Natural killer cell (primary cell): ENCODE data around the gene IL17REL. TPM values are rescaled to one million over a fixed set of nuclear protein-coding genes. Genes with fewer than 3 reads are reported as not detected.

Source experiments
- ATAC-seq, 3 donors: fragments of 150-1000 bp in 2 of 3; fragments of 200-7000 bp in 1 of 3; cut with Tn5 transposase; 1 replicate in 1 of 3; 2 replicates in 2 of 3; pipeline ENCODE4 v1.10.0; 2021; ENCODE audit warnings: mild to moderate bottlenecking in 2 of 3, moderate library complexity in 2 of 3
- DNase-seq, 2 donors: peaks; one replicate each; pipeline versions ENCODE4 v3.0.0 to v3.0.0-alpha.2; 2013 to 2021; ENCODE audit warnings: mixed read lengths in 1 of 2
- H3K27ac ChIP-seq: one replicate; pipeline ENCODE4 v1.5.1; 2013; ENCODE audit warnings: mild to moderate bottlenecking, low read length
- H3K27me3 ChIP-seq: one replicate; pipeline ENCODE4 v1.6.1; 2013; ENCODE audit warnings: low read length; ENCODE audit not compliant: control insufficient read depth, insufficient read depth
- H3K36me3 ChIP-seq: one replicate; pipeline ENCODE4 v1.6.1; 2013; ENCODE audit warnings: low read length; ENCODE audit not compliant: control insufficient read depth, insufficient read depth
- H3K4me1 ChIP-seq: one replicate; pipeline ENCODE4 v1.6.1; 2013; ENCODE audit warnings: low read length; ENCODE audit not compliant: control insufficient read depth, insufficient read depth
- H3K4me3 ChIP-seq: one replicate; pipeline ENCODE4 v1.5.1; 2013; ENCODE audit warnings: low read length
- H3K9me3 ChIP-seq: one replicate; pipeline ENCODE4 v1.6.1; 2013; ENCODE audit warnings: low read length; ENCODE audit not compliant: control insufficient read depth, insufficient read depth
- H3K27ac Mint-ChIP-seq, 2 donors: one replicate each; pipeline ENCODE4 v1.8.0; 2022; ENCODE audit warnings: mild to moderate bottlenecking in 2 of 2, mixed read lengths in 2 of 2, moderate library complexity in 1 of 2
- H3K27me3 Mint-ChIP-seq, 2 donors: one replicate each; pipeline ENCODE4 v1.8.0; 2022; ENCODE audit warnings: low read depth in 2 of 2, mixed read lengths in 2 of 2
- H3K36me3 Mint-ChIP-seq: one replicate; pipeline ENCODE4 v1.8.0; 2022; ENCODE audit warnings: mixed read lengths
- H3K4me1 Mint-ChIP-seq, 2 donors: one replicate each; pipeline ENCODE4 v1.8.0; 2022; ENCODE audit warnings: mixed read lengths in 2 of 2
- H3K4me3 Mint-ChIP-seq: one replicate; pipeline ENCODE4 v1.8.0; 2022; ENCODE audit warnings: mild to moderate bottlenecking, moderate library complexity, mixed read lengths
- H3K9me3 Mint-ChIP-seq, 2 donors: one replicate each; pipeline ENCODE4 v1.8.0; 2022; ENCODE audit warnings: mixed read lengths in 2 of 2
- WGBS: methylation state at CpG from one replicate; pipeline ENCODE4 v1.1.7; 2013; ENCODE audit warnings: missing lambda C conversion rate; ENCODE audit not compliant: insufficient coverage; 5-methylcytosine and 5-hydroxymethylcytosine counted together
- intact Hi-C: fragments of 100-400 bp; cut with micrococcal nuclease; formaldehyde crosslinking; loops from one replicate; pipeline ENCODE4 v1.14.2; 2022
- total RNA-seq, 4 donors: library from RNA; stranded (reverse); fragments of 120-200 nt in 1 of 4; gene quantifications; one replicate each; pipeline versions ENCODE4 v1.2.3 to v1.2.4, GENCODE V29; 2013 to 2022
- TF ChIP-seq, protein P1 (sequence below): fragments of 200-600 bp; IDR thresholded peaks from one replicate; pipeline ENCODE4 v1.8.0; 2022; ENCODE audit warnings: antibody characterized with exemption

The IL17REL gene
- total RNA-seq, 3 donors from 2014 or later (not counting 1 experiment from before 2014, with no cell fraction given) = not detected

DNA sequence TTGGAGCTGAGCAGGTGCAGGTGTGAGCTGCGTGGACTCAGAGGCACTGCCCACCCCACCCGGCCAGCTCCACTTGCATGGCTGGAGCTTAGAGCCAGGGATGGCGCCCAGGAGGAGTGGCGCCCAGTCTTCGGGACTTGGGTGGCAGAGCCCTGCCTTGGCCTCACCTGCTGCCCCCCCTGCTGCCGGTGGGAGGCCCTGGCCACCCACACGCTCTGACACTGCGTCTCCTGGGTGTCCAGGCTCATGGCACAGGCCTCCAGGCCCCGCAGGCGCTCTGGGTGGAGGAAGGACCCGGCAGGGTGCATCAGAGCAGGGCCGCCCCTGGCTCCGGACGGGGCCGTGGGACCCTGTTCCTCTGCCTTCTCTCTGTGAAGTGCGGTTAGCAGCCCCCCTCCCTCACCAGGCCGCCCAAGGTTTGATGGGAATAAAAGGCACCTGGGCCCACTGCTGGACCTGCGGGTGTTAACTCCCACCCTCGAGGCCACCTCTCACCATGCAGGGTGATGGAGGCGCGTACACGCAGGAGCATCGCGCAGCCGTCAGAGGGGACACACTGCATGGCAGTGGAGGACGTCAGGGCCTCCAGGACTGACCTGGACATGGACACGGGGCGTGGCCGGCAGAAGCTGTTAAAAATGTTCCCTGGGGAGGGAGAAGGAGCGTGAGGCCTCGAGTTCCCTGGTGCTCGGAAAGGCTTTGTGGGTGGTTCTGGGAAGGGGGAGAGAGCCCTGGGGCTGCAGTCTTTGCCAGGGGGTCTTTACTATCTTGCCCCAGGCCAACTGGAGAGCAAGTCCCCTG, 11.8 kb downstream of the IL17REL start:
- Histone ChIP-seq H3K36me3 (no peaks in the 10 kb centered on the region), H3K4me1 (peaks cover 11% of the 10 kb centered on the region), H3K9me3 (no peaks in the 10 kb centered on the region), H3K4me3 (no peak overlapping the region), H3K27ac (no peak overlapping the region), H3K27me3 (peaks cover 10% of the 10 kb centered on the region)
- WGBS = 94% methylated on average over 32 of the region's 32 CpGs
- DNase-seq (no peak), ATAC-seq (no peak)
- TF ChIP-seq, protein P1, sequence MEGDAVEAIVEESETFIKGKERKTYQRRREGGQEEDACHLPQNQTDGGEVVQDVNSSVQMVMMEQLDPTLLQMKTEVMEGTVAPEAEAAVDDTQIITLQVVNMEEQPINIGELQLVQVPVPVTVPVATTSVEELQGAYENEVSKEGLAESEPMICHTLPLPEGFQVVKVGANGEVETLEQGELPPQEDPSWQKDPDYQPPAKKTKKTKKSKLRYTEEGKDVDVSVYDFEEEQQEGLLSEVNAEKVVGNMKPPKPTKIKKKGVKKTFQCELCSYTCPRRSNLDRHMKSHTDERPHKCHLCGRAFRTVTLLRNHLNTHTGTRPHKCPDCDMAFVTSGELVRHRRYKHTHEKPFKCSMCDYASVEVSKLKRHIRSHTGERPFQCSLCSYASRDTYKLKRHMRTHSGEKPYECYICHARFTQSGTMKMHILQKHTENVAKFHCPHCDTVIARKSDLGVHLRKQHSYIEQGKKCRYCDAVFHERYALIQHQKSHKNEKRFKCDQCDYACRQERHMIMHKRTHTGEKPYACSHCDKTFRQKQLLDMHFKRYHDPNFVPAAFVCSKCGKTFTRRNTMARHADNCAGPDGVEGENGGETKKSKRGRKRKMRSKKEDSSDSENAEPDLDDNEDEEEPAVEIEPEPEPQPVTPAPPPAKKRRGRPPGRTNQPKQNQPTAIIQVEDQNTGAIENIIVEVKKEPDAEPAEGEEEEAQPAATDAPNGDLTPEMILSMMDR = no peak
- Mint-ChIP-seq H3K4me3 (no peak overlapping the region), H3K27ac (no peak overlapping the region), H3K36me3 (no peaks in the 10 kb centered on the region), H3K9me3 (no peaks in the 10 kb centered on the region), H3K4me1 (peaks cover 0 to 5% of the 10 kb centered on the region in 2 donors), H3K27me3 (peaks cover 0 to 10% of the 10 kb centered on the region in 2 donors)
- intact Hi-C loops = no loop called here

- no peak overlapping the region for H3K4me3 ChIP-seq
- no peak for ATAC-seq
- Mint-ChIP-seq H3K27ac (no peak overlapping the region), H3K4me1 (peaks cover 0 to 5% of the 10 kb centered on the region in 2 donors), H3K9me3 (no peaks in the 10 kb centered on the region), H3K27me3 (peaks cover 0 to 8% of the 10 kb centered on the region in 2 donors), H3K36me3 (no peaks in the 10 kb centered on the region), H3K4me3 (no peak overlapping the region)
- WGBS = 42% methylated on average over 41 of the region's 41 CpGs
- H3K4me1 ChIP-seq = peaks cover 11% of the 10 kb centered on the region
- no peak overlapping the region for H3K27ac ChIP-seq
- intact Hi-C loops = no loop called here
- no peak for DNase-seq
- peaks cover 10% of the 10 kb centered on the region for H3K27me3 ChIP-seq
- no peaks in the 10 kb centered on the region for H3K36me3 ChIP-seq
- TF ChIP-seq, protein P1 = no peak
- no peaks in the 10 kb centered on the region for H3K9me3 ChIP-seq
Observed at GRCh38 chr22:49999946-50000586, 12.5 kb downstream of the IL17REL start.

DNA sequence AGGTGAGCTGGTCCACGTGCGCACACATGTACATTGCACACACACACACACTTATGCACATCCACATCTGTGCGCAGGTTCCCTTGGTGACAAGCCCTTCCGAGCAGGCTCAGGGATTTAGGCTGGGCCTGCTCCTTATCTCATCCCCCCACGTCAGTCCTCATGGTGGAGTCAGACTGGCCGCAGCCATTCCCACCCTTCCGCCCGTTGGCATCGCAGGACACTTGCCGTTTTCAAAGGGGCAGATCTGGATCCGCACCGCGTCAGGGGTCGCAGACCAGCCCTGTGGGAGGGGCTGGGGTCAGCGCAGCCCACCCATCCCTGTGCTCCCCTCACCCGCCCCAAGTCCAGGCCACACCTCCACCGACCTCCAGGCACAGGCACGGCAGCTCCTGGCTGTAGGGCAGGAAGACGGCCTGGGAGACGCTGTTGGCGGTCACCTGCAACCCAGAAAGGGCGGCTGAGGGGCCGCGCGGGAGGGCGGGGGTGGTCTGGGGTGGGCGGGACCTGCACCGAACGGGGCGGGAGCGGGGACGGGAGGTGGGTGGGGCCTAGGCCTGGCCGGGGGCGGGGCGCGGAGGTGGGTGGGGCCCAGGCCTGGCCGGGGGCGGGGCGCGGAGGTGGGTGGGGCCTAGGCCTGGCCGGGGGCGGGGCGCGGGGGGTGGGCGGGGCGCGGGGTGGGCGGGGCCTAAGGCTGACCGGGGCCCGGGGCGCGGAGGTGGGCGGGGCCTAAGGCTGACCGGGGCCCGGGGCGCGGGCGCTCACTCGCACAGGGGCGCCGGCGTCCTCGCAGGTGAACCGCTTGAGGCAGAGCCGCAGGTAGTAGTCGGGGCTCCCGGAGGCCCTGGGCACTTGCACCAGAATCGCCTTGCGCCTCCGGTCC, 13.3 kb downstream of the IL17REL start:
- peak overlapping the region; percentile 40 for H3K4me3 Mint-ChIP-seq
- TF ChIP-seq, protein P1 = no peak
- no peaks in the 10 kb centered on the region for H3K36me3 ChIP-seq
- no peak overlapping the region for H3K4me3 ChIP-seq
- no peak overlapping the region for H3K27ac ChIP-seq
- intact Hi-C loops = no loop called here
- no peak overlapping the region for H3K27ac Mint-ChIP-seq
- 21% methylated on average over 64 of the region's 70 CpGs for WGBS
- H3K9me3 Mint-ChIP-seq = no peaks in the 10 kb centered on the region
- H3K4me1 ChIP-seq = peaks cover 11% of the 10 kb centered on the region
- H3K36me3 Mint-ChIP-seq = no peaks in the 10 kb centered on the region
- peaks cover 10% of the 10 kb centered on the region for H3K27me3 ChIP-seq
- H3K4me1 Mint-ChIP-seq = peaks cover 0 to 5% of the 10 kb centered on the region in 2 donors
- peaks cover 0 to 8% of the 10 kb centered on the region in 2 donors for H3K27me3 Mint-ChIP-seq
- ATAC-seq = peak; percentile 69 to 85 (median 80)
- DNase-seq = peak in 1 of 2 donors; percentile 38
- no peaks in the 10 kb centered on the region for H3K9me3 ChIP-seq
